Activated CD8-positive, alpha-beta memory T cell treated with anti-CD3 and anti-CD28 coated beads for 36 hours (primary cell): ENCODE measurements around the gene SLC30A2. TPM values are rescaled to one million over a fixed set of nuclear protein-coding genes. Genes with fewer than 3 reads are reported as not detected.

ENCODE experiments used
- CTCF ChIA-PET: fragments of 350-600 bp; sonication (Branson Sonifier 250); formaldehyde crosslinking; loops from one replicate; lab custom pipeline; 2021; ENCODE audit warnings: antibody characterized with exemption; lab: Charles Lee
- POLR2A ChIA-PET: fragments of 350-600 bp; sonication (Branson Sonifier 250); formaldehyde crosslinking; loops from one replicate; lab custom pipeline; 2021; ENCODE audit warnings: antibody characterized with exemption; lab: Charles Lee
- total RNA-seq, 2 experiments: library from RNA; stranded (reverse); gene quantifications; one replicate each; pipeline ENCODE4 v1.2.3, GENCODE V29; 2021

Gene SLC30A2
- total RNA-seq, 2 experiments from 2014 or later: not detected

DNA sequence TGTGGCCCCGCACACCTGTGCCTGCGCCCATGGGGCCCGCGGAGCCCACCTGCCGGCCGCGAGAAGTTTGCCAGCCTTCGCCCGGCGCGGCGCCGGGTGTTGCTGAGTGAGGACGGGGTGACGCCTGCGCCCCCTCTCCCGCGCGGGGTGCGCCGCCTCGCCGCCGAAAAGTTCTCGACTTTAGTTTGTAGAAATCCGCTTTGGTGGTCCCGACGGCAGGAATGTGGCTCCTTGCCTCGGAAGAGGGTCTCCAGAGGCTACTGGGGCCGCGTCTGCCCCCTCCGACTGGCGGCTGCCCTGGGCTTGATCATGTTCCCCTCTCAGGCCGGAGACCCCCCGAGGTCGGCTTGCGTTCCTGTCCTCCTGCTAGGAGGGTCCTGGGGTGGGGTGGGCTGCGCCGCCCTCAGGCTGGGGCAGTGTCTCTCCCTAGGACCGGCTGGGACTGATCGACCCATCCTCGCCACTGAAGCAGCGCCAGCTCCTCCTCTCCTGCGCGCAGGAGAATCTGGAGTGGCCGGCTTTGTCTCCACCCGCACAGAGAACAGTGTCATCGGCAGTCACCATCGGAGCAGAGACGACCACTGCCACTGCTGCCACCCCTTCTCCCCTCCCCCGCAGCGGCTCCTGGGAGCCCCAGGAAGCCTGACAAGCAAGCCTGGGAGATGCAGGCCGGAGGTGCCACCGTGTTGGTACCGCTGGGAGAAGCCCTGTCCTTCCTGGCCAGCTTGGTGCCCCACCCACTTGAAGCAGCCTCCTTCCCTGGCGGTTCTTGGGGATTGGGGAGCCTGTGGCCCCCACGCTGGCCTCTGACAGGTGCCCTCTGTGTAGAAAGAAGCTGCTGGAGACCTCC is 553 bp upstream of the SLC30A2 start:
- POLR2A ChIA-PET: no interaction called here
- CTCF ChIA-PET: interaction anchor here (1.2 to 2.0 kb wide), 2 partner anchors 10 to 12 kb away, joined by 3 to 6 read pairs; no protein-coding TSS in a partner anchor

DNA sequence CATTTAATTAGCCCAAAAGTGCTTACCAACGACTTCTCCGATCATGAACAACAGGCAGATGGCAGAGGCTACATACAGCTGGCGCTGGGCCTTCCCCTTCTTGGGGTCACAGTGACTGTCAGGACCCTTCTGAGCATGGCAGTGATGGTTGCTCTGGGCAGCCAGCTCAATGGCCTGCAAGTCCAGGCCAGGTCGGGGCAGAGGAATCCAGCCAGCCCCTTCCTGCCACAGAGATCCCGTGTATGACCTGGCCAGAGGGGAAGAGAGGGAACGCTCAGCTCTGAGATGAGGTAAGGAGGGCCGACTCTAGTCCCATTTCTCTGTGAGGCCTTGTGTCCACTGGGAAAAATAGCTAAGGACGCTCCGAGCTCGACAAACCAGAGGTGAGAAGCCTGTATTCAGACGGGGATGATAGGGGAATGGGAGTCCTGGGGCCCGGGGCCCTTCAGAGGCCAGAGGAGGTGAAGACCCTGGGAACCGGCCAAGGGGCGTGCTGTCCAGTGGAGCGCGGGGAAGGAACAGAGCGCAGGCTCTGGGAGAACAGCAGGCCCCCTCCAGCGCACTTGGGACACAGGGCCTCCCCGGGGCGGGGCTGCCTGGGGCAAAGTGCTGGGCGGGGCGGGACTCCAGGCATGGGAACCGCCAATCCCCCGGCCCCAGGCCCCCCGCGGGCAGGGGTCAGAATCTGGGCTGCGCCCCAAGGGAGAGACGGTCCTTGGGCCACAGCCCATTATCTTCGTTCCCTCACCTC is 772 bp downstream of the SLC30A2 start:
- ChIA-PET POLR2A (no interaction called here), CTCF (interaction anchor here (1.2 to 2.0 kb wide), 2 partner anchors 9 to 11 kb away, joined by 3 to 6 read pairs; no protein-coding TSS in a partner anchor)

DNA sequence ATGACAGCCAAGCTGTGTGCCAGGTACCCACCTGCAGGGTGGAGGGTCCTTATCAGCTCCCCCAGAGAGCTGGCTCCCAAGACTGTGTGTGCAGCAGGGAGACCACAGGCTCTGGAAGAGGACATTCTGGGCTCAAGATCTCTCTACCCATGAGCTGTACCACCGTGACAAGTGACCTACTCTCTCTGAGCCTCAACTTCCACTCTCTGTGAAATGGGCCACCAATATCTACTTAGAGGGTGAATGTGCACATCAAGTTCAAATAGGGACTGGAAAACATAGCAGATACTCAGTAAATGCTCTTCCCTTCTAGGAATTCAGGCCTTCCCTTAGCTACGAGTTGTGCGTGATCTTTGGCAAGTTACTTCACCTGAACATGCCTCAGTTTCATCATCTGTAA is 1.5 kb downstream of the SLC30A2 start:
- ChIA-PET CTCF (interaction anchor here (2.0 kb wide), 1 partner anchor 8 kb away, joined by 6 read pairs; no protein-coding TSS in a partner anchor), POLR2A (no interaction called here)

DNA sequence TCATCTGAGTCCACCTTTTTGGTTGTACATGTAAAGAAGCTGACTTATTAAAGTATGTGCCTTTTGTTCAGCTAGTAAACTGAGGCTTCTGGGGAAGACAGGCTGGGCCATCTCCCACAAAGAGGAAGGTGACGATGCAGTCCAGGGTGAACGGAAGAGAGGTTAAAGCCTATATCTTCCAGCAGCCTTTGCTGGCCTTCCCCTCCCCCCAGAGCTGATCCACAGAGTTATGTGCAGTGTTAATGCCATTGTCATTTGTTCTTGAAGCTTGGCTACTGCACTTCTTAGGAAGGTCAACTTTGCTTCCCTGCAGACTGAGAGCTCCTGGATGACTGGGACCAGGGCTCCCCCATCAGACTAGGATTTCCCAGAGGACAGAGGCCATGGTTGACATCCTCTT is 2.2 kb downstream of the SLC30A2 start:
- CTCF ChIA-PET: interaction anchor here (1.2 kb wide), 1 partner anchor 11 kb away, joined by 3 read pairs; no protein-coding TSS in a partner anchor
- POLR2A ChIA-PET: no interaction called here

DNA sequence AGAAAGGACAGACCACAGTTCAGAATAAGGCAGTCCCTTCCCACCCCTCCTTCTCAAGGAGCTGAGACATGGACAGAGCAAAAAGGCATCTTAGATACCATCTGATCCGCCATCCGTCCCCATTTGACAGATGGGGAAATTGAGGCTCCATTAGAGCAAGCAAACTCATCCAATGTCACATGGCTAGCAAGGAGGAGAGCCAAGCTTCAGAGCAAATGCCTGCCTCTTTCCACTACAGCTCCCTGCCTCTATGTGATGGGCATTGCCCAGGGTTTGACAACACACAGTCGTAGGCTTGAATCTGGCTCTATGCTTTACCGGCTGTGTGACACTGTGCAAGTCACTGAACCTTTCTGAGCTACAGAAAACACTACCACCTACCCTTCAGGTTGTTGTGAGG is 3.9 kb downstream of the SLC30A2 start:
- CTCF ChIA-PET: interaction anchor here (1.2 kb wide), 1 partner anchor 12 kb away, joined by 3 read pairs; no protein-coding TSS in a partner anchor
- POLR2A ChIA-PET: no interaction called here

DNA sequence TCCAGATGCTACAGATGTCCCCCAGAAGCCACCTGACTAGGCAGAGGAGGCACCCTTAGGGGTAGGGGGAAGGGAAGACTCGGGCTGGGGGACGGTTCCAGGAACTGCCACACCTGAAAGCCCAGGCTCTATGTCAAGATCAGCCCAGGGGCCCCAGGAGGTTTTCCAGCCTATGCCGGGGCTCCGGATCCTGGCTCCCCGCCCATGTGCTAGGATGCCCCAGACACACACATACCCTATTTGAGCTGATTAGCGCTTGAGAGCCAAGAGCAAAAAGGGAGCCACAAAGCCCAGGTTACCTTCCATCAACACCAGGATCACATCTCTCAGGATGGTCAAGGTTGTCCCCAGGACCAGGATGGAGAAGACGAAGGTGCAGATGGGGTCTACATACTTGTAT is 4.5 kb downstream of the SLC30A2 start:
- POLR2A ChIA-PET: no interaction called here
- CTCF ChIA-PET: interaction anchor here (0.6 to 1.2 kb wide), 2 partner anchors 12 to 209 kb away, joined by 3 read pairs; no protein-coding TSS in a partner anchor

DNA sequence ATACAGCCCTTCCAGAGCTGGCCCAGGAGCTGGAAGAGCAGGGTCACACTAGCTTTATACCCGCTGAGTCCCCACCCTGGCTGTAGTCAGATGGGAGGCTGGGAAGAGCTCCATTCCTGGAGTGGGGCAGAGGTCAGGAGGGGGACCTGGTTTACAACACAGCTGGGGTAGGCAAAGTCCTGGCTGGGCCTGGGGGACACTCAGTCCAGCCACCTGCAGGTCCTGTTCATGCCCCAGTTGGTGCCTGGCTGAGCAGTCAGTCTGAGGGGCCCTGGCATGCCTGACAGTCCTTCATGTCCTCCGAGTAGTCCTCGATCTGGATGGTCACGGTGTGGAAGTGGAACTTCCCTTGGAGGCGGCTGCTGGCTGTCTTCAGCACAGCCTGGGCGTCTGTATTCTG is 7.0 kb downstream of the SLC30A2 start:
- ChIA-PET POLR2A (no interaction called here), CTCF (interaction anchor here (1.2 kb wide), 1 partner anchor 106 kb away, joined by 3 read pairs; no protein-coding TSS in a partner anchor)

DNA sequence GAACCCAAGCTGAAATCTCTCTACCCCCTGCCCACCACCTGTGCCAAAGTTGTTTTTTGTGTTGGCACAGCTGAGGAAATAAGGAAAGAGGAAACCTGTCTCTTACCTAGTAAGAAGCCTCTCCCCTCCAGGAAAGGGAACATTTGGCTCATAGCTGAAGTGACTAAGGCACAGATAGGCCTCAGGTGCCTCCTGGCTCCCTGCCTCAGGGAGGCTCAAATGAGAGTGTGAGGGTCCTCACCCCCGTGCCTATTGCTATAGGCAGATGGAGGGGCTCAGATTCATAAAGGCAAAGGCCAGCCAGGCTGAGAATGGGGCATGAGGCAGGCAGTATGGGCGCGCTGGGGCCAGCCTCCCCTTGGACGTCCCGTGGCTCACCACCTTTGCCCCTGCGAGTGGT is 7.4 kb downstream of the SLC30A2 start:
- ChIA-PET POLR2A (no interaction called here), CTCF (interaction anchor here (1.2 kb wide), 1 partner anchor 107 kb away, joined by 3 read pairs; no protein-coding TSS in a partner anchor)

DNA sequence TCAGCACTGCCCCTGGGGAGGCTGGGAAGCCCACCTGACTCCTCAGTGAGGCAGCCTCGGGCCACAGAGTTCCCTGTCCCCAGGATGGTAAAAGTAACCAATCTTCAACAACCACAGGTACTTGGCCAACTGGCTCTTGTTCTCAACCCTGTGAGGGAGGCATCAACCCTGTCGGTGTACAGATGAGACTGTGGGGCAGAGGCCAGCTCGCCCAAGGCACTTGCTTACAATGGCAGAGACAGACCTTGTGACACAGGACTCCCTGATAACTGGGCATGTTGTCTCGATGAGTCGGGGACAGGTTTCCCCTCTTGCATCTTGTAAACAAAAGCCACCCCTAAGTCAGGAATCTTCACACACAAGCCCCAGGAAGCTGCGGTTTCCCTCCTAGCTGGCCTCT is 8.0 kb downstream of the SLC30A2 start:
- CTCF ChIA-PET: interaction anchor here (1.2 kb wide), 1 partner anchor 107 kb away, joined by 3 read pairs; no protein-coding TSS in a partner anchor
- POLR2A ChIA-PET: no interaction called here

DNA sequence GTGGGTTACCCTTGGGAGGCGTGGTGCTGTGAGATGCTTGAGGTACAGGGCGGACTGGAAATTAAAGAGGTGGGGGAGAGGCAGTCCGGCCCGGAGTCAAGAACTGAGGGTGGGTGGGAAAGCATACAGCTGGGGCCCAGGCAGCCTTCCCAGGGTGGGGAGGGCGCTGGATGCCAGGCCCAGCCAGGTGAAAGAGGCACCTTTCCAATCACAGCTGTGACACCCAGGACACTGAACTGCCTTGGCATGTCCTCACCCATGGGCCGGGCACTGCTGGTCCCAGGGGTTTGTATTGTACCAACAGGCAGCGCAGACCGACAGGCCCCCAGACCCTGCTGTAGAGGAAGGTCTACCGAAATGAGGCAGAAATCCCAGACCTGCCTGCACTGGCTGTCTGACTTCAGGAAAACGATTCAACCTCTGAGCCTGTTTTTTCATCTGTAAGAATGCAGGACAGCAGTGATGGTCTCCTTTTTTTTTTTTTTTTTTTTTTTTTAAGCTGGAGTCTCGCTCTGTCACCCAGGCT is 9.1 kb downstream of the SLC30A2 start:
- CTCF ChIA-PET: interaction anchor here (0.7 to 2.8 kb wide), 21 partner anchors 10 to 396 kb away, joined by 3 to 9 read pairs (median 4); partner anchors contain the start of gene ZNF593
- POLR2A ChIA-PET: no interaction called here

DNA sequence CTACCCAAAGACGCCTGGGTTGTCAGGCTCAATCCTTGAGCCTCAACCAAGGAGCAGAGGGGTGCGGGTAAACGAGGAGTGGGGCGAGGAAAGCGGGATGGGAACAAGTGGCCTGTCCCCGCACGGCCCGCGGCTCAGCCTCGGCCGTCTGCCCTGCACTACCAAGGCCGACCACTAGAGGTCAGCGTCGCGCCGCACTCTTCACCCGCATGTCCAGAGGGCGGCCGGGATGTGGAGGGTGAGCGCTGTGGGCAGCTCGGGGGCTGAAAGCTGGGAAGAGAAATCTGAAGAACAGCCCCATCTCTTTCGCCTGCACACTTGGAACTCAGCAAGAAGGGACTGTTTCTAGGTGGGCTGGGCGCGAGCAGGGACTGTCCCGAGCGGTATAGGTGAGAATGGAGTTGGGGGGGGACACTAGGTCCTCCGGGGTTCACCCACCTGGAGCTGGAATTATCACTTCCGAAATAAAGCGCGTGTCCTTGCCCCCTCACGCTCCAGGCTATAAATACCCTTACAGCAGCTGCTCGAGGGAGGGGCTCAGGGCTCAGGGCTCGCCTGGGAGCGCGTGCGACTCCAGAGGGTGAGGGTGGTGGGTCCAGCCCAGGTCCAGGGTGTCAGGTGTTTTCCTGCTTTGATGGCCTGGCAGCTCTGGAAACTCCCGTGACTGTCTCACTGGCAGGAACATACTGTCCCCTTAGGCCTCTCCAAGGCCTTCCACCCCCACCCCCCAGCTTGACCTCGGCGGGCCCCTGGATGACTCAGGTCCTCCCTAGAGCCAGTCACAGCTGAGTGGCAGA is 9.8 kb downstream of the SLC30A2 start:
- ChIA-PET CTCF (interaction anchor here (0.7 to 2.8 kb wide), 27 partner anchors 9 to 397 kb away, joined by 3 to 9 read pairs (median 4); partner anchors contain the start of genes SLC30A2 and ZNF593), POLR2A (no interaction called here)

DNA sequence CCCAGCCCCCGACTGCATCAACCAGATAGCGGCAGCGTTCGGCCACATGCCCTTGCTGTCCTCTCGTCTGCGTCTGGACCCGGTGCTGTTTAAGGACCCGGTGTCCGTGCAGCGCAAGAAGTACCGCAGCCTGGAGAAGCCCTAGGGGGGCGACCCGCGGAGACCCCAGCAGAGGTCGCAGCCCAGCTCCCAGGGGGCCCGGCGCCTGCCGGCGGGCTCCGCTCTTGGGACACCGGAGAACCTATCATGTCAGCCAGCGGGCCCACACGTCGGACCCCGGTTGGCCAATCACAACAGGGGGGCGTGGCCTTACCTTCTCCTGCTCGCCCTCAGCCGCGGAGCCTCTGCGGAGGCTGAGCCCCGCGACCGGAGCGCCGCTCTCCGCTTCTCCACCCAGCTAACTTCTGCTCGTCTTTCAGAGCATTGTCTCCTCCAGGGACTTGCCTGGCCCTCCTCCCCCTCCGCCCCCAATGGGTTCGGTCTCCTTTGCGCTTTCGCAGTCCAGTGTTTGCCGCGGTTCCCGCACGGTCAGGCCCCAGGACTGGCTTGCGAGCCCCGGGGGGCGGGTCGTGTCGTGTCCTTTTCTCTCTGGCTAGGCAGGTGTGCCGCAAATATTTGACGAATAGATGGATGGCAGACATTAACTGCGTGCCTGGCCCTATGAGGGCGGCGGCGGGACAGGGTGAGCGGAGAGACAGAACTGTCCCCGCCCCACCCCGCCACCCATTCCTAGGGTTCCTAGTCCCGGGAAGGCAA is 10.5 kb downstream of the SLC30A2 start:
- CTCF ChIA-PET: interaction anchor here (0.8 to 2.8 kb wide), 14 partner anchors 8 to 382 kb away, joined by 3 to 9 read pairs (median 5); partner anchors contain the start of gene CEP85
- POLR2A ChIA-PET: interaction anchor here (0.5 kb wide), 1 partner anchor 76 kb away, joined by 5 read pairs; no protein-coding TSS in a partner anchor

DNA sequence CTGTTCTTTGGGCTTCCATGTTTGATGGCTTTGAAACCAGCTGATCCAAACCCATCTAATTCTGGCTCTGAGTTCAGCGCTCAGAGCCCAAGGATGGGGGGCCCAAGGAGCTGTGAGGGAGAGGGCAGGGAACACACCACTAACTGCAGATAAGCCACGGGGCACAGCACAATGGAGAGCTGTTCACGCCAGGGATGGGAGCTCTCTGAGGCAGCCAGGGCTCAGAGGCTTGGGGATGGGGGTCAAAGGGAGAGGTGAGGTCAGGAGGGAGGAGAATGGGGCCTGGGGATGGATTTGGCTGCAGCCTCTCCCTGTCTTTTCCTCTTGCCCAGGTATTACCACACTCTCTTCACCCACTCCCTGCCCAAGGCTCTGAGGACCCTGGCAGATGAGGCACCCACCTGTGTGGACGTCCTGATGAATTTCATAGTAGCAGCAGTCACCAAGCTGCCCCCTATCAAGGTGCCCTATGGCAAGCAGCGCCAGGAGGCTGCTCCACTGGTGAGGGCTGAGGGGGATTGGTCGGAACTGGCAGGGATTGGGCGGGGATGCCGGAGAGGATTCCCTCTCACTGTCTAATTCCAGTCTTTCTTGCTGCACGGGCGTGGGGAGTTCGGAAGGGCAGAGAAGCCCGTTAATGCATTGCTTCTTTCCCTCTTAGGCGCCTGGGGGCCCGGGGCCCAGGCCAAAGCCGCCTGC is 11.3 kb downstream of the SLC30A2 start:
- CTCF ChIA-PET: interaction anchor here (0.8 to 2.8 kb wide), 10 partner anchors 11 to 287 kb away, joined by 3 to 9 read pairs (median 4); partner anchors contain the start of genes CEP85 and SLC30A2
- POLR2A ChIA-PET: interaction anchor here (0.5 kb wide), 1 partner anchor 705 kb away, joined by 5 read pairs; no protein-coding TSS in a partner anchor

DNA sequence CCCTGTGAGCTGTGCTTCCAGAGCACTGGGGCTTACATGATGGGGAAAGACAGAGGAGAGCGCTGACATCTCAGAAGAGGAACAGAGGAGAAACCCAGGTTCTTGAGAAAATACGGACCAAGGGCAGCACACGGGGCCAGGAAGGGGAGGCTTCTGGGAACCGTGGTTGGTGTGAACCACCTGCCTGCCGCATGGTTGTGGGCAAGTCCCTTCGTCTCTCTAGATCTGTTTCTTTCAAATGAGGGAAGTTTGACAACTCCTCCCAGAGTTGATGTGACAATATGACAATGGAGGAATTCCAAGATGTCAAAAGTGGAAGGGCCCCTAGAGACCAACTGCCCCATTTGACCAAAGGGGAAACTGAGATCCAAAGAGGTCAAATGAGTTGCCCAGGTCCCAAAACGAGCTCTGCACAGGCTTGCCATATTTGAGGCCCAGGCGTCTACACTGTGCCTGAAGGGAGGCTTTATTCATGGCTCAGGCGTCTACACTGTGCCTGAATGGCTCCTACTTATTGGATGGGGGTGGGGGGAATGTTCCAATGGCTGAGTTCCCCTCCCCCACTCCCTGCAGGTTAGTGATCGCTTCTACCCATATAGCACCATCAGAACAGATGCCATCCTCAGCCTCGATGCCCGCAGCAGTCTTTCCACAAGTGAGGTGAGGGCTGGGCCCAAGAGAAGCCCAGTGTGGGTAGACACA is 13.1 kb downstream of the SLC30A2 start:
- CTCF ChIA-PET: interaction anchor here (1.1 to 1.2 kb wide), 2 partner anchors 11 to 25 kb away, joined by 3 read pairs; no protein-coding TSS in a partner anchor
- POLR2A ChIA-PET: no interaction called here

DNA sequence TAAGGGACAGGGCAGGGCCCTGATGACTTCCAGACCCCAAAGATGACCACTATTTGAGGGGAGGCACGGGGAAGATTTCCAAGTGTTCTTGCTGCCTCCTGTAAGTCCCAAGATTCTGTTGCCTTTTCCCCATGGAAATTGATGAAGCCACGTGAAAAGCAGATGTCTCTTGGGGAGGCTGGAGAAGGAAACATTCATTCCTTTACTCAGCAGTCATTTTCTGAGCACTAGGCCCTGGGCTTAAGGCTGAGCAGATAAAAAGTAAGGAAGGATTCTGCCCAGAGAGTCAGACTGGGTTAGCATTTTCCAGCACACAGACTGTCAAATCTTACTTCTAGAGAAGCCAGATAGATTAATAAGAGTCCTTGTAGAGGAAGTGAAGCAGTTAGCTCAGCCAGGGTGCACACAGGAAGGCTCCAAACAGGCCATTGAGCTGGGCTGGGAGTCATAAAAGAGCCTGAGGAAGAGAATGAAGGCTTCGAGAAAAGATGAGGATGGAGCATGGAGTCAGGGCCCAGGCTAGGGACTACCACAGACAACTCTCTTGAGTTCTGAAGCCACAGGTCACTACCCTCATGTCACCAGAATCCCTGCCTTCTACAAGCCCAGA is 14.2 kb downstream of the SLC30A2 start:
- ChIA-PET CTCF (interaction anchor here (1.1 kb wide), 1 partner anchor 12 kb away, joined by 3 read pairs; no protein-coding TSS in a partner anchor), POLR2A (no interaction called here)

DNA sequence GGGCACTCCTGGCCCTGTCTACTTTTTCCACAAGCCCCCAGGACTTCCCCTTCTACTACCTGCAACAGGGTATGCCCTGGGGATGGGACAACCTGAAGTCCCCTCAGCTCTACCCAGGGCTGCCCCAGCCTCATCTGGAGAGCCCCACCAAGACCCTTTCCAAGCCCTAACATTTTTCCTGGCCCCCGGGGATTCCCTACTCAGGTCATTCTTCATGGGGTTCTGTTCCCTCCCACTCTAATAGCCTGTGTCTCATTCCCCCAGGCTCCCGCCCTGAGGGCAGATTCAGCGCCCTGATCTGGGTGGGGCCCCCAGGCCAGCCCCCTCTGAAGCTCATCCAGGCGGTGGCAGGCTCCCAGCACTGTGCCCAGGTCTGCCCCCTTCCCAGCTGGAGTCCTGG is 14.7 kb downstream of the SLC30A2 start:
- POLR2A ChIA-PET: no interaction called here
- CTCF ChIA-PET: no interaction called here
